A549 (cell line): ENCODE data around the gene INPP1. TPM values are rescaled to one million over a fixed set of nuclear protein-coding genes. Genes with fewer than 3 reads are reported as not detected.

ENCODE experiments used
- ATAC-seq, 2 experiments: fragments of 200-7000 bp in 1 of 2; fragments of >200 bp in 1 of 2; cut with Nextera tagmentation in 1 of 2; cut with Tn5 transposase in 1 of 2; 3 replicates each; pipeline versions ENCODE4 v1.8.0 to v1.9.1; 2018 to 2020; ENCODE audit warnings: mild to moderate bottlenecking in 1 of 2, moderate library complexity in 1 of 2
- CTCF ChIA-PET: fragments of 300-600 bp; sonication (Branson Sonifier 250); formaldehyde crosslinking; extraction: SDS; loops from one replicate; lab custom pipeline; 2021; ENCODE audit warnings: antibody characterized with exemption, inconsistent platforms; lab: Yijun Ruan, JAX
- POLR2A ChIA-PET: fragments of 350-600 bp; formaldehyde crosslinking; extraction: SDS; loops from one replicate; lab custom pipeline; 2021; ENCODE audit warnings: antibody characterized with exemption, inconsistent platforms; lab: Yijun Ruan, JAX
- DNase-seq, 2 experiments: peaks; one replicate each; pipeline versions ENCODE4 v3.0.0 to v3.0.0-alpha.2; 2011 to 2016; ENCODE audit warnings: low read depth in 1 of 2, low spot score in 1 of 2
- FAIRE-seq: peaks from 2 replicates; lab custom pipeline; 2011; peaks lifted over from hg19 to GRCh38; lab: Jason Lieb, UNC
- H3K27ac ChIP-seq, 2 experiments: fragments of >200 bp; sonication (Bioruptor Twin); formaldehyde crosslinking; 3 replicates each; pipeline ENCODE4 v1.5.1; 2016 to 2017
- H3K4me1 ChIP-seq: fragments of >200 bp; sonication (Bioruptor Twin); formaldehyde crosslinking; 3 replicates; pipeline ENCODE4 v1.6.1; 2016
- H3K4me2 ChIP-seq: fragments of >200 bp; sonication (Bioruptor Twin); formaldehyde crosslinking; 3 replicates; pipeline ENCODE4 v1.6.1; 2016
- H3K4me3 ChIP-seq: fragments of >200 bp; sonication (Bioruptor Twin); formaldehyde crosslinking; 3 replicates; pipeline ENCODE4 v1.5.1; 2016
- H3K9me3 ChIP-seq: fragments of >200 bp; sonication (Bioruptor Twin); formaldehyde crosslinking; 3 replicates; pipeline ENCODE4 v1.6.1; 2016
- BHLHE40 ChIP-seq: IDR thresholded peaks from 2 replicates; pipeline ENCODE4 v1.6.1; 2012; ENCODE audit warnings: low read depth, low read length, inconsistent platforms
- CEBPB ChIP-seq, 2 experiments: fragments of >200 bp in 1 of 2; sonication (Bioruptor Twin) in 1 of 2; formaldehyde crosslinking in 1 of 2; IDR thresholded peaks; 2 replicates each; pipeline ENCODE4 v1.6.1; 2012 to 2016
- CHD2 ChIP-seq: fragments of 150-350 bp; IDR thresholded peaks from 2 replicates; pipeline ENCODE4 v1.6.1; 2014; ENCODE audit warnings: low read length; ENCODE audit not compliant: partially characterized antibody
- E2F6 ChIP-seq: IDR thresholded peaks from 2 replicates; pipeline ENCODE4 v1.6.1; 2012; ENCODE audit warnings: low read depth, borderline replicate concordance
- EHMT2 ChIP-seq: fragments of 200-600 bp; sonication (generic); IDR thresholded peaks from 2 replicates; pipeline ENCODE4 v1.6.1; 2016; ENCODE audit warnings: antibody characterized with exemption, low read depth, mild to moderate bottlenecking, moderate library complexity
- ELK1 ChIP-seq: fragments of 150-350 bp; IDR thresholded peaks from 2 replicates; pipeline ENCODE4 v1.6.1; 2014; ENCODE audit warnings: low read depth, mild to moderate bottlenecking, low read length
- ESRRA ChIP-seq: fragments of 150-350 bp; IDR thresholded peaks from 2 replicates; pipeline ENCODE4 v1.6.1; 2014; ENCODE audit warnings: mild to moderate bottlenecking, low read length, borderline replicate concordance
- FOSL2 ChIP-seq, 2 experiments: fragments of 450-650 bp in 1 of 2; fragments of >200 bp in 1 of 2; sonication (Bioruptor Twin) in 1 of 2; formaldehyde crosslinking; IDR thresholded peaks; 2 replicates each; pipeline versions ENCODE4 v1.5.0 to v1.6.1; 2016 to 2020; ENCODE audit warnings: mild to moderate bottlenecking in 1 of 2, moderate library complexity in 1 of 2
- GATA3 ChIP-seq: IDR thresholded peaks from 2 replicates; pipeline ENCODE4 v1.6.1; 2012; ENCODE audit warnings: borderline replicate concordance
- HEYL ChIP-seq: fragments of 250-450 bp; sonication (Bioruptor Pico); IDR thresholded peaks from 2 replicates; pipeline ENCODE4 v1.8.0; 2021; ENCODE audit warnings: mild to moderate bottlenecking, moderate library complexity
- HOXA7 ChIP-seq: fragments of 250-450 bp; sonication (Bioruptor Pico); IDR thresholded peaks from 2 replicates; pipeline ENCODE4 v1.5.0; 2020; ENCODE audit warnings: mild to moderate bottlenecking, moderate library complexity
- HOXB5 ChIP-seq: fragments of 250-450 bp; sonication (Bioruptor Pico); IDR thresholded peaks from 2 replicates; pipeline ENCODE4 v1.5.0; 2020; ENCODE audit warnings: mild to moderate bottlenecking, moderate library complexity
- KDM1A ChIP-seq: fragments of 200-600 bp; sonication (generic); IDR thresholded peaks from 2 replicates; pipeline ENCODE4 v1.6.1; 2016; ENCODE audit warnings: low read depth, mild to moderate bottlenecking
- MAFK ChIP-seq: fragments of 450-650 bp; IDR thresholded peaks from 2 replicates; pipeline ENCODE4 v1.6.1; 2014; ENCODE audit not compliant: partially characterized antibody
- MAX ChIP-seq: IDR thresholded peaks from 2 replicates; pipeline ENCODE4 v1.6.1; 2012
- MAZ ChIP-seq: fragments of 150-350 bp; IDR thresholded peaks from 2 replicates; pipeline ENCODE4 v1.6.1; 2014; ENCODE audit warnings: antibody characterized with exemption, low read depth, low read length, borderline replicate concordance
- NPAS2 ChIP-seq: fragments of 250-450 bp; sonication (Bioruptor Pico); IDR thresholded peaks from 2 replicates; pipeline ENCODE4 v1.8.0; 2022; ENCODE audit warnings: mild to moderate bottlenecking, moderate library complexity, borderline replicate concordance
- NR3C1 ChIP-seq: fragments of >200 bp; sonication (Bioruptor Twin); formaldehyde crosslinking; IDR thresholded peaks from 3 replicates; pipeline ENCODE4 v1.6.1; 2017
- PHF8 ChIP-seq: fragments of 200-600 bp; sonication (generic); IDR thresholded peaks from 2 replicates; pipeline ENCODE4 v1.6.1; 2016; ENCODE audit warnings: low read depth, mild to moderate bottlenecking, antibody characterized with exemption, moderate library complexity, borderline replicate concordance
- RAD21 ChIP-seq, 2 experiments: fragments of >200 bp in 1 of 2; sonication (Bioruptor Twin) in 1 of 2; formaldehyde crosslinking in 1 of 2; IDR thresholded peaks in 1 of 2; conservative IDR thresholded peaks in 1 of 2; 2 replicates in 1 of 2; 3 replicates in 1 of 2; pipeline ENCODE4 v1.6.1; 2012 to 2018; ENCODE audit warnings: inconsistent platforms in 1 of 2
- RARB ChIP-seq: fragments of 250-450 bp; sonication (Bioruptor Pico); IDR thresholded peaks from 2 replicates; pipeline ENCODE4 v1.8.0; 2021; ENCODE audit warnings: mild to moderate bottlenecking, moderate library complexity
- RFX5 ChIP-seq: fragments of 450-650 bp; IDR thresholded peaks from 2 replicates; pipeline ENCODE4 v1.7.1; 2014; ENCODE audit warnings: antibody characterized with exemption, mild to moderate bottlenecking, moderate library complexity
- RNF2 ChIP-seq: fragments of 200-600 bp; sonication (generic); IDR thresholded peaks from 2 replicates; pipeline ENCODE4 v1.6.1; 2016; ENCODE audit warnings: low read depth, mild to moderate bottlenecking, antibody characterized with exemption, moderate library complexity, borderline replicate concordance
- SMC3 ChIP-seq: fragments of >200 bp; sonication (Bioruptor Twin); formaldehyde crosslinking; IDR thresholded peaks from 3 replicates; pipeline ENCODE4 v1.6.1; 2018; ENCODE audit warnings: inconsistent platforms
- SREBF2 ChIP-seq: fragments of 450-650 bp; IDR thresholded peaks from 2 replicates; pipeline ENCODE4 v1.6.1; 2014; ENCODE audit warnings: mild to moderate bottlenecking, moderate library complexity
- ZNF302 ChIP-seq: fragments of 250-450 bp; sonication (Bioruptor Pico); IDR thresholded peaks from 2 replicates; pipeline ENCODE4 v1.9.0; 2021; ENCODE audit warnings: inconsistent platforms, mild to moderate bottlenecking, moderate library complexity
- WGBS: methylation state at CpG from one replicate; pipeline ENCODE4 v1.1.6; 2017; ENCODE audit errors: missing lambda C conversion rate; 5-methylcytosine and 5-hydroxymethylcytosine counted together
- polyA plus RNA-seq, 4 experiments: library from polyadenylated mRNA; depleted of rRNA in 3 of 4; stranded (reverse); fragments of >200 nt; fragmentation: RNase III in 1 of 4; extraction: RNeasy Plus Mini Kit Qiagen cat#74134 plus additional on column Dnase treatment in 1 of 4; gene quantifications; 2 replicates in 3 of 4; 3 replicates in 1 of 4; pipeline ENCODE4 v1.2.3, GENCODE V29; 2011 to 2017
- TF ChIP-seq, protein P1 (sequence below): fragments of >200 bp; sonication (Bioruptor Twin); formaldehyde crosslinking; IDR thresholded peaks from 3 replicates; pipeline ENCODE4 v1.5.1; 2016
- TF ChIP-seq, protein P2 (sequence below): fragments of >200 bp; sonication (Bioruptor Twin); formaldehyde crosslinking; IDR thresholded peaks from 2 replicates; pipeline ENCODE4 v1.6.1; 2016

The INPP1 gene
- polyA plus RNA-seq, 2 of the 4 experiments (the other 2 are of a cell fraction): 12.8 to 18.4 TPM

- TF ChIP-seq, protein P1, sequence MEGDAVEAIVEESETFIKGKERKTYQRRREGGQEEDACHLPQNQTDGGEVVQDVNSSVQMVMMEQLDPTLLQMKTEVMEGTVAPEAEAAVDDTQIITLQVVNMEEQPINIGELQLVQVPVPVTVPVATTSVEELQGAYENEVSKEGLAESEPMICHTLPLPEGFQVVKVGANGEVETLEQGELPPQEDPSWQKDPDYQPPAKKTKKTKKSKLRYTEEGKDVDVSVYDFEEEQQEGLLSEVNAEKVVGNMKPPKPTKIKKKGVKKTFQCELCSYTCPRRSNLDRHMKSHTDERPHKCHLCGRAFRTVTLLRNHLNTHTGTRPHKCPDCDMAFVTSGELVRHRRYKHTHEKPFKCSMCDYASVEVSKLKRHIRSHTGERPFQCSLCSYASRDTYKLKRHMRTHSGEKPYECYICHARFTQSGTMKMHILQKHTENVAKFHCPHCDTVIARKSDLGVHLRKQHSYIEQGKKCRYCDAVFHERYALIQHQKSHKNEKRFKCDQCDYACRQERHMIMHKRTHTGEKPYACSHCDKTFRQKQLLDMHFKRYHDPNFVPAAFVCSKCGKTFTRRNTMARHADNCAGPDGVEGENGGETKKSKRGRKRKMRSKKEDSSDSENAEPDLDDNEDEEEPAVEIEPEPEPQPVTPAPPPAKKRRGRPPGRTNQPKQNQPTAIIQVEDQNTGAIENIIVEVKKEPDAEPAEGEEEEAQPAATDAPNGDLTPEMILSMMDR: peak; percentile 77
- TF ChIP-seq NR3C1: no peak
- TF ChIP-seq EHMT2: no peak
- TF ChIP-seq GATA3: peak; percentile 20; the same call in 1 of the 2 replicates
- TF ChIP-seq ZNF302 (CRISPR knock-in tag): no peak
- peak; percentile 76; the same call in 1 of the 2 replicates for TF ChIP-seq MAX
- peak; percentile 54; the same call in 1 of the 2 replicates for TF ChIP-seq E2F6
- TF ChIP-seq, protein P2, sequence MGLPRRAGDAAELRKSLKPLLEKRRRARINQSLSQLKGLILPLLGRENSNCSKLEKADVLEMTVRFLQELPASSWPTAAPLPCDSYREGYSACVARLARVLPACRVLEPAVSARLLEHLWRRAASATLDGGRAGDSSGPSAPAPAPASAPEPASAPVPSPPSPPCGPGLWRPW: no peak
- no peak for TF ChIP-seq HOXB5 (CRISPR knock-in tag)
- TF ChIP-seq SMC3: peak; percentile 56; the same call in 2 of the 3 replicates
- peak; percentile 30 to 37; a peak in 4 of 5 replicates for TF ChIP-seq RAD21 (conservative IDR thresholded peaks at IDR 0.05 in 1 of 2, IDR thresholded peaks at IDR 0.05 in 1 of 2)
- no peak for TF ChIP-seq RNF2
- TF ChIP-seq CHD2: peak; percentile 85
- no peak for TF ChIP-seq FOSL2 (IDR thresholded peaks at IDR 0.05)
- 0 out of 2 replicates have a peak, but pooled peaks have one; percentile 28 for TF ChIP-seq FOSL2 (CRISPR knock-in tag; IDR thresholded peaks at IDR 0.05)
Measured at GRCh38 chr2:190319555-190320498, 23.6 kb upstream of the INPP1 start, which contains the start of gene HIBCH (continued).

DNA sequence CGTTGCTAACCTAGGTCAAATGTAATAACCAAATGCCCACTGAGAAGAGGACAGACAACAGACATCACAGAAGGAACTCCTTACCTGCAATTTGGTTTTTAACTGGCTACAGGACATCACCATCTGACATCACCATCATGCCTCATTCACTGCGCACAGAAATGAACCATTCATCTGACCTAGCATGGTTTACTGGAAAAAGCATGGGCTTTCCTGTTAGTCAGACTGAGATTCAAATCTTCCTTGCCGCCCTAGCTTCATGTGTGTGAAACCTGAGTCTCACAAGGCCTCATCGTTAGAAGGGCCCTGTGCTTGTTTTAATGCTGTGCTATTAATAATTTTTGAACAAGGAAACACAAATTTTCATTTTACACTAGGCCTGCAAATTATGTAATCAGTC lies 22.7 kb upstream of the INPP1 start:
- Histone ChIP-seq H3K4me3 (no peak overlapping the region), H3K9me3 (no peaks in the 10 kb centered on the region), H3K4me2 (peak overlapping the region; percentile 61), H3K27ac (peak overlapping the region in 1 of 2 experiments; percentile 91; a peak in 4 of 6 replicates), H3K4me1 (peaks cover 14% of the 10 kb centered on the region)
- 90% methylated on average over 4 of the region's 4 CpGs for WGBS
- ATAC-seq: no peak
- TF ChIP-seq KDM1A (no peak), HOXB5 (CRISPR knock-in tag) (no peak), RAD21 (conservative IDR thresholded peaks at IDR 0.05 in 1 of 2, IDR thresholded peaks at IDR 0.05 in 1 of 2) (no peak), MAZ (no peak), GATA3 (no peak), RFX5 (no peak), NR3C1 (no peak), RARB (CRISPR knock-in tag) (no peak), NPAS2 (CRISPR knock-in tag) (no peak), BHLHE40 (no peak), ELK1 (no peak), PHF8 (no peak), HEYL (CRISPR knock-in tag) (no peak), CEBPB (IDR thresholded peaks at IDR 0.05) (no peak), SREBF2 (no peak), ESRRA (no peak), HOXA7 (CRISPR knock-in tag) (no peak), MAX (no peak), MAFK (no peak)
- TF ChIP-seq, protein P2: no peak
- no peak for FAIRE-seq
- ChIA-PET CTCF (interaction anchor here (0.7 to 2.3 kb wide), 13 partner anchors 8 to 232 kb away, joined by 3 to 12 read pairs (median 5); no protein-coding TSS in a partner anchor), POLR2A (no interaction called here)
- DNase-seq: no peak
